Kidney (tissue), 14 donors: ENCODE results near the gene CTNNAL1. TPM values are rescaled to one million over a fixed set of nuclear protein-coding genes. Genes with fewer than 3 reads are reported as not detected.

ENCODE experiments used
- DNase-seq, 5 donors: peaks; one replicate each; pipeline ENCODE4 v3.0.0-alpha.2; 2013 to 2020
- FAIRE-seq: peaks from 2 replicates; lab custom pipeline; 2012; peaks lifted over from hg19 to GRCh38; lab: Jason Lieb, UNC
- H3K27ac ChIP-seq, 2 donors: one replicate each; pipeline ENCODE4 v1.7.0; 2013; ENCODE audit warnings: low read depth in 2 of 2, low read length in 2 of 2, inconsistent platforms in 1 of 2
- H3K27me3 ChIP-seq: one replicate; pipeline ENCODE4 v1.7.1; 2013; ENCODE audit warnings: low read length, inconsistent platforms; ENCODE audit not compliant: control insufficient read depth, insufficient read depth
- H3K36me3 ChIP-seq, 3 donors: one replicate each; pipeline versions ENCODE4 v1.7.0 to v1.7.1; 2013; ENCODE audit warnings: low read length in 3 of 3, control low read depth in 1 of 3, inconsistent platforms in 1 of 3; ENCODE audit not compliant: insufficient read depth in 3 of 3, control insufficient read depth in 2 of 3
- H3K4me1 ChIP-seq, 3 donors: one replicate each; pipeline versions ENCODE4 v1.7.0 to v1.7.1; 2013; ENCODE audit warnings: low read length in 3 of 3, inconsistent platforms in 1 of 3, low read depth in 1 of 3; ENCODE audit not compliant: control insufficient read depth in 2 of 3, insufficient read depth in 2 of 3
- H3K4me3 ChIP-seq, 3 donors: one replicate each; pipeline versions ENCODE4 v1.7.0 to v1.8.1; 2013; ENCODE audit warnings: low read length in 3 of 3, control low read depth in 1 of 3, inconsistent platforms in 1 of 3
- H3K9ac ChIP-seq, 3 donors: one replicate each; pipeline versions ENCODE4 v1.7.0 to v1.7.1; 2013; ENCODE audit warnings: low read length in 3 of 3, control low read depth in 1 of 3, inconsistent platforms in 1 of 3
- H3K9me3 ChIP-seq, 3 donors: one replicate each; pipeline versions ENCODE4 v1.7.0 to v1.7.1; 2013; ENCODE audit warnings: low read length in 3 of 3, control low read depth in 1 of 3, inconsistent platforms in 1 of 3; ENCODE audit not compliant: control insufficient read depth in 2 of 3, insufficient read depth in 1 of 3
- CTCF ChIP-seq: IDR thresholded peaks from 3 replicates; pipeline ENCODE4 v1.5.1; 2012; ENCODE audit warnings: mild to moderate bottlenecking, moderate library complexity, borderline replicate concordance; ENCODE audit not compliant: insufficient read depth; ENCODE audit errors: extremely low read depth
- intact Hi-C: fragments of 100-400 bp; cut with DNase I; formaldehyde crosslinking; loops from one replicate; pipeline ENCODE4 v1.11.1; 2022
- polyA plus RNA-seq: library from polyadenylated mRNA; stranded (reverse); fragments of 350-450 nt; fragmentation: Illumina TruSeq; extraction: RNeasy Lipid Tissue Mini Kit (QIAGEN cat#74804); gene quantifications from one replicate; pipeline ENCODE4 v1.2.3, GENCODE V29; 2014; ENCODE audit warnings: low read depth, low replicate concordance; ENCODE audit not compliant: insufficient read depth
- total RNA-seq: library from RNA; stranded (reverse); fragmentation: NEBNext Ultra II Directional; extraction: Animal tissue kit (Norgen Biotek cat#: 25700); gene quantifications from one replicate; pipeline ENCODE4 v1.2.1, GENCODE V29; 2021
- donor health status: control.
- donor health status: control.
- donor health status: control.
- donor health status: control.
- donor health status: control.
- donor health status: DM: yes; HTN: yes; CAD: no.
- donor health status: Normal renal cell carcinoma (clear cell type).

CTNNAL1 gene
- total and polyA plus RNA-seq, 2 donors from 2014 or later, result 38.6 to 54.8 TPM

GRCh38 chr9:108961151-108961550 is 52.1 kb downstream of the CTNNAL1 start:
- intact Hi-C loops, result no loop called here

GRCh38 chr9:108960331-108960730 is 53.0 kb downstream of the CTNNAL1 start:
- DNase-seq (no peak), FAIRE-seq (no peak)
- intact Hi-C loops, result no loop called here
- TF ChIP-seq CTCF, result no peak
- Histone ChIP-seq H3K27me3 (no peaks in the 10 kb centered on the region), H3K9ac (no peak overlapping the region), H3K27ac (no peak overlapping the region), H3K4me3 (no peak overlapping the region), H3K9me3 (no peaks in the 10 kb centered on the region), H3K4me1 (no peaks in the 10 kb centered on the region), H3K36me3 (no peaks in the 10 kb centered on the region)

More at GRCh38 chr9:108961151-108961550, 52.1 kb downstream of the CTNNAL1 start:
- Histone ChIP-seq H3K27ac (no peak overlapping the region), H3K9me3 (no peaks in the 10 kb centered on the region), H3K9ac (no peak overlapping the region), H3K4me3 (no peak overlapping the region), H3K27me3 (no peaks in the 10 kb centered on the region), H3K4me1 (no peaks in the 10 kb centered on the region), H3K36me3 (no peaks in the 10 kb centered on the region)
- TF ChIP-seq CTCF, result no peak
- DNase-seq (no peak), FAIRE-seq (no peak)

GRCh38 chr9:108956631-108957026 is 56.7 kb downstream of the CTNNAL1 start:
- FAIRE-seq (no peak), DNase-seq (no peak)
- Histone ChIP-seq H3K4me1 (no peaks in the 10 kb centered on the region), H3K27me3 (no peaks in the 10 kb centered on the region), H3K9ac (no peak overlapping the region), H3K36me3 (peaks cover 0 to 6% (median under 1%) of the 10 kb centered on the region in 3 donors), H3K27ac (no peak overlapping the region), H3K4me3 (no peak overlapping the region), H3K9me3 (no peaks in the 10 kb centered on the region)
- intact Hi-C loops, result no loop called here
- TF ChIP-seq CTCF, result no peak
